Stimulated activated CD4-positive, alpha-beta T cell treated with anti-CD3 and anti-CD28 coated beads, Interleukin-12 subunit alpha, Interleukin-12 subunit beta, amount 100 ng/mL, for 48 hours (primary cell): ENCODE data around the gene NCOA7.
"Not testable (repeated sequence)": the region's sequence is repeated elsewhere in the genome, so short reads cannot be mapped to it uniquely, and the experiment has no call there.

Experiments
- DNase-seq, 3 donors: peaks; one replicate each; pipeline ENCODE4 v3.0.0-alpha.2; 2020; ENCODE audit warnings: low read depth in 2 of 3, low spot score in 1 of 3

The NCOA7 gene

GRCh38 chr6:125943528-125944433, 153.0 kb downstream of the NCOA7 start:
- no peak for DNase-seq

GRCh38 chr6:125944434-125944816, 153.7 kb downstream of the NCOA7 start:
- DNase-seq: no peak

DNA sequence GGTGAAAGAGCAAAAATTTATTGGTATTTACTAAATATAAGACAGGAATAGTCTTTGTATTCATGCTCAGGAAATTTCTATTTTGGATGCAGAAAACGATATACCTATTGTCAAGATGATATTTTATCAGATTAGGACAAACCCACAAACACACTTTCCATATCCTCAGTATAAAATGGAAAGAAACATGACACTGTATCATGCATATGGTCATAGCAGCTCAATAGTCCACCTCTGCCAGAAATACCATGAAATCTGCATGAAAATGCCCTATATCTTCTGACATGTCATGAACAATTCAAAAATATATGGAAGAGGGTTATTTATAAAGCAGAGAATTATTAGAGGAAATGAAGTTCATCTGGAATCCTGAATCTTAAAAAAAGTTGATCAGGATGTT, 154.1 kb downstream of the NCOA7 start:
- DNase-seq: no peak

GRCh38 chr6:125945378-125946141, 154.8 kb downstream of the NCOA7 start:
- DNase-seq: no peak

DNA sequence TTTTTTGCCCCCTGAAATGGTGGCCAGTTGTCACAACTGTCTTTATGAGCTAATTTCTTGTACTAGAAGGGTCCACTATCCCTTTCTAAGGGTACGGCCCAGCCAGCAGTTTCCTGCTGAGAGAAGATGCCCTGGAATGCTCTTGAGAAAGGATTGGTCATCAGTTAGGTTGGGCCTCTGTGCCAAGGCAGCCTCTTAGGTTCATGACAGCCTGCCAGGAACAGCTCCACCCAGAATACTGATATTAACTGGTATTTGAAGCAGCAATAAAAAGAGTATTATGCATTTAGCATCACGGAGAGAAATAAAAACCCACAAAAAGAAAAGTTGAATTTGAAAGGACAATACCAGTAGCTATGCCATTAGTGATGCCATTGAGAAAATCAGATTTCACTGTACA, 156.9 kb downstream of the NCOA7 start:
- no peak for DNase-seq

GRCh38 chr6:125948455-125948854, 157.7 kb downstream of the NCOA7 start:
- DNase-seq: no peak

GRCh38 chr6:125949069-125949468, 158.3 kb downstream of the NCOA7 start:
- DNase-seq: no peak

DNA sequence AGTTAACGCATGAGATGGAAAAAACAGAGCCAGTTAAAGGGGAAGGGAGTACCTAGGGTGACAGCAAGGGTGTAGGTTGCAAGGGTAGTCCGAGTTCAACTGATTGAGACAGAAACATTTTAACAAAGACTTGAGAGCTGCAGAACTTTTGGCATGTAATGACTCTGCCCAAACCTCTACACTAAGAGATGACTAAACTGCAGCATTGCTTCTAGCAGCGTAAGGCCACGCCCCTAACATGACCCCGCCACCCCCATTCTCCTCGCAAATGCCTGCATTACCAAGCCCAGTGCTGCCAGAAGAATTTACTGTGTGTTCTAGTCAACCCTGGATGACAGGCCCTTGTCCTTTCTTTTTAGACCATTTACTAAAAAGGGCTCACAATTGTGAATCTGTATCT, 159.5 kb downstream of the NCOA7 start:
- no peak for DNase-seq

DNA sequence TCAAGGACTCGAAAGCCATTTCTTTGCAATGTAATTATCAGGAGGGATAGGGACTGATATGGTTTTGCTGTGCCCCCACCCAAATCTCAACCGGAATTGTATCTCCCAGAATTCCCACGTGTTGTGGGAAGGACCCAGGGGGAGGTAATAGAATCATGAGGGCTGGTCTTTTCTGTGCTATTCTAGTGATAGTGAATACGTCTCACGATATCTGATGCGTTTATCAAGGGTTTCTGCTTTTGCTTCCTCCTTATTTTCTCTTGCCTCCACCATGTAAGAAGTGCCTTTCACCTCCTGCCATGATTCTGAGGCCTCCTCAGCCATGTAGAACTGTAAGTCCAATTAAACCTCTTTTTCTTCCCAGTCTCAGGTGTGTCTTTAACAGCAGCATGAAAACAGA, 160.0 kb downstream of the NCOA7 start:
- DNase-seq: not testable (repeated sequence)

DNA sequence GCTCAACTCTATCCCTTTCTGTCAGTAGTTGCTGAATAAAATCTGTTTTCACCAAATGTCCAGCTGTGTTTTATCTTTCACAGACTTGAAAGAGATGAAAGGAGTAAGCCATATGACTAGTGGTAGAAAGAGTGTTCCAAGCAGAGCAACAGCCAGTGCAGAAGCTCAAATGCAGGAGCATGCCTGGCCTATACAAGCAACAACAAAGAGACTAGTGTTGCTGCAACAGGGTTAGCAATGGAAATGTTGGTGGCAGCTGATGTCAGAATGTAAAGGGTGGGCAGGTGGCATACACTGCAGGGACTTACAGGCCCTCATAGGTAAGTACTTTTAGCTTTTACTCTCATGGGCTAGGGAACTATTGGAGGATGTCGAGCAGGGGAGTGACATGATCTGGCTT, 160.6 kb downstream of the NCOA7 start:
- DNase-seq: no peak

DNA sequence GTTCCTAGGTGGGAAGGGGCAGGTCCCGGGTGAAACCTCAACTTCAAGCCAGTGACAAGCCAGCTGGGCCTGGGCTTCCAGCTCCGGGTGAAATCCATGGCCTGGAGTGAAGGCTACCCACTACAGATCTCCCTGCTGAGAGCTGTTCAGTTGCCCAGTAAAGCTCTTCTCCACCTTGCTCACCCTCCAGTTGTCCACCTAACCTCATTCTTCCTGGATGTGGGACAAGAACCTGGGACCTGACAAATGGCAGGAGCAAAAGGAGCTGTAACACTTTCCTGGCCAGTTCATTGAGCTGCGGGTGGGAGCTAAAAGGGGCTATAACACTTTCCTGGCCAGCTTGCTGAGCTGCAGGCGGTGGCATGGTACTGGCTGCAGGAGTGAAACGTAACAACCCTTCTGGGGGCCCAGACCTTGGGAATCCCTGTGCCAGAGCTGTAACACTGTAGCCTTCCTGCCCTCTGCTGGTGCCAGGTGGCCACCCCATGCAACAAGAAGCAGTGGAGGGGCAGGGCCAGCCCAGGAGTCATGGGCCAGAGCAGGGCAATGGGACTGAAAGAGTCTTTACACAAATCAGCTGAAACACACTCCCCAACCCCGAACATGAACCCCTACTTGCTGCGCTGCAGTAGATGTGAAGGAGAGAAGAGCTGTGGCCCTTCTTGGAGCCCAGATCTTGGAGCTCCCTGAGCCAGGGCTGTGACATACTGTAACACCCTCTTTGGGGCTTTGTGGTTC, 162.2 kb downstream of the NCOA7 start:
- peak in 1 of 3 donors; percentile 10 for DNase-seq

DNA sequence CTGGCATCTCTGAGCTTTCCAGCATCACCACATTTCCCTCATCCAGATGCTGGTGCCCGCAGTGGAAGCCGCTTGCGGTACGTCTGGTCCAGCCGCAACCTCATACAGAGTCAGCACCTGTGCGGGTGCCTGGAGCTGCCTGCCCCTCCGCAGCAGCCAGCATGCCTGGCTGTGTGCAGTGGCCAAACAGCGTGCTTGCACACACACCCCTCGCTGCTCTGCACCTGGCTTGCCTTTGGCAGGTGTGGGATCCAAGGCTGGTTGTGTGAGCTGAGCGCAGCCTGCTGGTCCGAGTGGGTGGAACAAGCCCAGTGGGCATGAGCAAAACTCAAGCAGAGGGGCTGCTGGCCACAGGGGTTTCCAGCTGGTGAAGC, 162.7 kb downstream of the NCOA7 start:
- no peak for DNase-seq

DNA sequence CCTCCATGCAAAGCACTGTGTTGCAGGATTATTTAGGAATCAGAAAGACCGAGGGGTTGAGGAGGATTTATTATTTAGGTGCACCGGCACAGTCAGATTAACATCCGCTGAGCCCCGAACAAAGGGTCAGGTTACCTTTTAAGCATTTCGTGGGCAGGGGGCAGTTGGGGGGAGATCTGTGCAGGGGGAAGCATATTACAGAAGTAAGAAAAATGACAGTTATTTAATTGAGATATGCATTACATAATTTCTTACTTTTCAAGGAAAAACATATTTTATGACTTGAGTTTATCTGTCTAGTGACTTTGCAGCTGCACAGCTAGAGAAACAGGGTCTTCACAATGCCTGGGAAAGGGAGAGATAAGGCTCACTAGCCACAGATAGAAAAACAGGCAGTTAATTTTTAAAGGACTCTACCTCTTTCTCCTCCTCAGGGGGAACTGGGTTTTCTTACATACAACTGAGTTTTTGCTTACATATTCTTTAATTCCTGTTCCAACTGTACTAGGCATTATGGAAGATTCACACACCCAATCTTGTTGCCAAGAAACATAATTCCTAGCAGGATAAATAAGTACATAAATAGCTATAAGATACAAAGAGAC, 164.1 kb downstream of the NCOA7 start:
- DNase-seq: no peak

- no peak for DNase-seq
Measured at GRCh38 chr6:125955973-125956372, 165.2 kb downstream of the NCOA7 start.

DNA sequence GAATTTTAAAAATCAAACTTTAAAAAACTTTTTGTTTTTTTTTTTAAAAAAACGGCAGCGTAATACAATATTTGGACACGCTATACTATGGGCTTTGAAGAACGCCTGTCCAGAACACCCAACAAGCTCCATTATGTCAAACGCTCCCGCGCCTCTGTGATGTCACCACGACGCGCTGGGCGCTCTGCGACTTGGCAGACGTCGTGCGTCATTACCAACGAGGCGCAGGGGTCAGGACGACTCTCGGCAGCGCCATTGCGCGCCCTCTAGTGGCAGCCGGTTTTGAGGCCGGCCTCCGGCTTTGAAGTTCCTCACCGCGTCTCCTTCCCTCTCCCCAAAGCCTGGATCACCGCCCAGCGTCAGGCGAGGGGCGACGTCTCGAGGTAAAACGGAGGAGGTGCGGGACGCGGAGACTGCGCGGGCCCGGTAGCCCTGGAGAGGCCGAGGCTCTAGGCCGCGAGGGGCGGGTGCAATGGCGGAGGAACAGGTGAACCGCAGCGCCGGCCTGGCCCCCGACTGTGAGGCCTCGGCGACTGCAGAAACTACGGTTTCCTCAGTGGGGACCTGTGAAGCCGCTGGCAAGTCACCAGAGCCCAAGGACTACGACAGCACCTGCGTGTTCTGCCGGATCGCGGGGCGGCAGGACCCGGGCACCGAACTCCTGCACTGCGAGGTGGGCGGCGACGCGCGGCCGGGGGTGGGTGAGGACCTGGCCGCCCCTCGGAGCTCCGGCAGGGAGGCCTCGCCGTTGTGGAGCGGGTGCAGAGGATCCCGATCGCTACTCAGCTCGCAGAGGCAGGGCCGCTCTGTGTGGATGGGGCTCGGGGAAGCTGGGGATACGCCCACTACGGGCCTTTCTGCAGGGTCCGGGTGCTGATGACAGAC, 166.0 kb downstream of the NCOA7 start, which contains the start of gene HINT3:
TSS of gene HINT3 (plus strand) at position 265 of the 885 bp plus-strand sequence. CDS start at position 473, 208 bp downstream.
- peak; percentile 96 to 99 (median 96) for DNase-seq

- DNase-seq: no peak
Measured at GRCh38 chr6:125957391-125957693, 166.6 kb downstream of the NCOA7 start.

GRCh38 chr6:125957845-125958244, 167.1 kb downstream of the NCOA7 start:
- no peak for DNase-seq

DNA sequence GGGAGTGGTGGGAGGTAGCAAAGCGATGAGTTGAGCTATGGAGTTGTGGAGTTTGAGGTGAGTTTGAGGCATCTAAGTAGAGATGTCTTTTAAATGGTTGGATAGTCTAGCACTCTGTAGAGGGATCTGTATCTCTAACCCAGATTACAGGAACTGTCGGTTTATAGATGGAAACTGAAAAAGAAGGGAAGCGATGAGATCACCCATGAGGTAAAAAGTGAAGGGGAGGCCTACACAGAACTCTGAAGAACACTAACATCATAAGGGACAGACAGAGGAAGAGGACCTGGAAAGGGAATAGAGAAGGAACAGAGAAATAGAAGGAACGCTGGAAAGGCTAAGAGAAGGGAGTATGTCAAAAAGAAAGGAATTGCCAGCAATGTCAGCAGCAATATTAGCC, 168.3 kb downstream of the NCOA7 start:
- DNase-seq: no peak

DNA sequence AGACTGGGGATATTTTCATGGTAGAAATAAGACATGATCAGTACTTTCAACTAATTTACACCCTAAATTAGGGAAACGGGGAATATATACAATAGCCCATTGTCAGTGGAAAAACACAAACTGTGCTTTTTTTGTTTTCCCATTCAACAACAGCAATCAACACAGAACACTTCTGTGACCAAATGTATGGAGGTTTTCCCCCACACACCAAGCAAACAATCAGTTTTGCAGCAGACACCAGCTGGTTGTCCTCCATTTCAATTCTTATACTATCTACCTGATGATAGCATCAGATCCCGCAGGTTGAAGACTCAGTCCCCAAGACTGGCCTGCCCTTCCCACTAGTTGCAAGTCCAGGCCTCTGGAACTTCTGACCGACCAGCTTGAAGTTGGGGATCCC, 170.4 kb downstream of the NCOA7 start:
- DNase-seq: no peak

- DNase-seq: no peak
Measured at GRCh38 chr6:125962900-125963497, 172.2 kb downstream of the NCOA7 start.
